ENCODE measurements around the gene MEI1.

Gene MEI1

GRCh38 chr22:41752011-41752970, 53.0 kb downstream of the MEI1 start:
- no peak for DNase-seq

- no peak for DNase-seq
Observed at GRCh38 chr22:41753984-41754383, 54.7 kb downstream of the MEI1 start.

GRCh38 chr22:41757502-41757901, 58.2 kb downstream of the MEI1 start:
- DNase-seq = no peak

GRCh38 chr22:41758231-41758630, 58.9 kb downstream of the MEI1 start:
- DNase-seq = no peak

- DNase-seq = peak; percentile 24
Observed at GRCh38 chr22:41762980-41763779, 63.9 kb downstream of the MEI1 start.

- no peak for DNase-seq
Observed at GRCh38 chr22:41766476-41766875, 67.2 kb downstream of the MEI1 start.

- DNase-seq = no peak
Observed at GRCh38 chr22:41768430-41768829, 69.1 kb downstream of the MEI1 start.

GRCh38 chr22:41770715-41771468, 71.6 kb downstream of the MEI1 start:
- DNase-seq = no peak

GRCh38 chr22:41772198-41772597, 72.9 kb downstream of the MEI1 start:
- DNase-seq = no peak

- DNase-seq = no peak
Observed at GRCh38 chr22:41772645-41773044, 73.3 kb downstream of the MEI1 start.

GRCh38 chr22:41775338-41775737, 76.0 kb downstream of the MEI1 start:
- no peak for DNase-seq

- DNase-seq = no peak
Observed at GRCh38 chr22:41775976-41776375, 76.7 kb downstream of the MEI1 start.

- no peak for DNase-seq
Observed at GRCh38 chr22:41776381-41776780, 77.1 kb downstream of the MEI1 start.

- no peak for DNase-seq
Observed at GRCh38 chr22:41777749-41778425, 78.6 kb downstream of the MEI1 start.

GRCh38 chr22:41779929-41780505, 80.7 kb downstream of the MEI1 start:
- peak; percentile 24 for DNase-seq

- DNase-seq = peak; percentile 87
Observed at GRCh38 chr22:41780746-41781505, 81.6 kb downstream of the MEI1 start.

GRCh38 chr22:41781507-41781906, 82.2 kb downstream of the MEI1 start:
- peak; percentile 8 for DNase-seq

GRCh38 chr22:41782316-41782715, 83.0 kb downstream of the MEI1 start:
- peak; percentile 37 for DNase-seq

GRCh38 chr22:41782751-41783150, 83.4 kb downstream of the MEI1 start:
- no peak for DNase-seq

GRCh38 chr22:41787331-41787730, 88.0 kb downstream of the MEI1 start:
- DNase-seq = no peak

- no peak for DNase-seq
Observed at GRCh38 chr22:41793871-41794270, 94.6 kb downstream of the MEI1 start.
